HG03378 (cell line): ENCODE results near the gene RCHY1.

Experiments used
- ATAC-seq: cut with Tn5 transposase; IDR thresholded peaks from one replicate; pipeline ENCODE4 v1.9.1; 2021; ENCODE audit warnings: mild to moderate bottlenecking, moderate library complexity; ENCODE audit not compliant: unreplicated experiment

RCHY1 gene

GRCh38 chr4:75432683-75433082 is 81.5 kb downstream of the RCHY1 start:
- no peak for ATAC-seq

GRCh38 chr4:75429208-75429607 is 85.0 kb downstream of the RCHY1 start:
- no peak for ATAC-seq
